ENCODE data around the gene CITED4.
A peak's percentile ranks its signal among the peaks of the same experiment; 100 is the strongest.

CITED4 gene

GRCh38 chr1:40853885-40854170, 8.3 kb downstream of the CITED4 start:
- DNase-seq (ENCODE audit: low read depth): no peak

GRCh38 chr1:40853113-40853884, 8.9 kb downstream of the CITED4 start:
- no peak for DNase-seq (ENCODE audit: low read depth)

DNA sequence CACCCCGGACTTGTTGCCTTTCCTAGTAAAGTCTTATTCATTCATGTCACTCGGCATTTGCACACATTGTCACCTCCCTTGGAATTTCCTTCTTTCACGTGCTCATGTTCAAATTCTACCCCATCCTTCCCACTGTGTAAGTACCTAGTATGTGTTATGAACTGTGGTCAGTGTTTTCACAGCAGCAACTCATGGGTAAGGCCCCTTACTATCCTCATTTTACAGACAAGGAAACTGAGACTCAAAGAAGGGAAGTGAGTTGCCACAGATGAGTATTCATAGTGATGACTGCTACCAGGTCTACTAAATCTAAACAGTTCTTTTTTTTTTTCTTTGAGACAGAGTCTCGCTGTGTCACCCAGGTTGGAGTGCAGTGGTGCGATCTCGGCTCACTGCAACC, 10.5 kb downstream of the CITED4 start:
- DNase-seq (ENCODE audit: low read depth): no peak

- peak; percentile 58 for DNase-seq (ENCODE audit: low read depth)
These were observed 12.2 kb downstream of the CITED4 start for GRCh38 chr1:40849801-40850592.

DNA sequence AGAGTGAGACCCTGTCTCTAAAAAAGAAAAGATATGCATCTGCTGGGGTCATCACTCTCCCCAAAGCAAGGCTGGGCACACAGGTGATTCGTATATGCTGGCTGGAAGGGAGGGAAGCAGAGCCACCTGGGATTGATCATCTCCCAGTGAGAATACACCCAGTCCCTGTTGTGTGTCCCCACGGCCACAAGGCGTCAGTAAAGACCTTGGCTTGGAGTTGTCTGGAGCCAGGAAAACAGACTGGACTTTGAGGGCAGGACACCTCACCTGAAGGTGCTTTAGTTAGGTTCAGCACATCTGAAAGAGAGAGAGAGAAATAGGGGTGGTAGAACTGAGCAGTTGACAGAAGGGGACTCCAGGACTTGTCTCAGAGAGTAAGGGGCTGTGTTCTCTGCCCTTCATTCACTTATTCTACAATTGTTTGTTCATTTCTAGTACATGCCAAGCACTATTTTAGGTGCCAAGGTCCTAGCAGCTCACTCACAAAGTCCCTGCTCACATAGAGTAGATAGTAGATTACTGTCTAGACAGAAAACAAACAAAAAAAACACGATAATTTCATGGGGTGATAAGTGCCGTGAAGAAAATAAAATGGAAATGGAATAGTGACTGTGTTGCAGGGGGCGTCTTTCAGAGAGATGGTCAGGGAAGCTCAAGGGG, 13.5 kb downstream of the CITED4 start:
- no peak for DNase-seq (ENCODE audit: low read depth)

- no peak for DNase-seq (ENCODE audit: low read depth)
These were observed 15.0 kb downstream of the CITED4 start for GRCh38 chr1:40847023-40847745.

GRCh38 chr1:40845895-40846294, 16.3 kb downstream of the CITED4 start:
- DNase-seq (ENCODE audit: low read depth): no peak

DNA sequence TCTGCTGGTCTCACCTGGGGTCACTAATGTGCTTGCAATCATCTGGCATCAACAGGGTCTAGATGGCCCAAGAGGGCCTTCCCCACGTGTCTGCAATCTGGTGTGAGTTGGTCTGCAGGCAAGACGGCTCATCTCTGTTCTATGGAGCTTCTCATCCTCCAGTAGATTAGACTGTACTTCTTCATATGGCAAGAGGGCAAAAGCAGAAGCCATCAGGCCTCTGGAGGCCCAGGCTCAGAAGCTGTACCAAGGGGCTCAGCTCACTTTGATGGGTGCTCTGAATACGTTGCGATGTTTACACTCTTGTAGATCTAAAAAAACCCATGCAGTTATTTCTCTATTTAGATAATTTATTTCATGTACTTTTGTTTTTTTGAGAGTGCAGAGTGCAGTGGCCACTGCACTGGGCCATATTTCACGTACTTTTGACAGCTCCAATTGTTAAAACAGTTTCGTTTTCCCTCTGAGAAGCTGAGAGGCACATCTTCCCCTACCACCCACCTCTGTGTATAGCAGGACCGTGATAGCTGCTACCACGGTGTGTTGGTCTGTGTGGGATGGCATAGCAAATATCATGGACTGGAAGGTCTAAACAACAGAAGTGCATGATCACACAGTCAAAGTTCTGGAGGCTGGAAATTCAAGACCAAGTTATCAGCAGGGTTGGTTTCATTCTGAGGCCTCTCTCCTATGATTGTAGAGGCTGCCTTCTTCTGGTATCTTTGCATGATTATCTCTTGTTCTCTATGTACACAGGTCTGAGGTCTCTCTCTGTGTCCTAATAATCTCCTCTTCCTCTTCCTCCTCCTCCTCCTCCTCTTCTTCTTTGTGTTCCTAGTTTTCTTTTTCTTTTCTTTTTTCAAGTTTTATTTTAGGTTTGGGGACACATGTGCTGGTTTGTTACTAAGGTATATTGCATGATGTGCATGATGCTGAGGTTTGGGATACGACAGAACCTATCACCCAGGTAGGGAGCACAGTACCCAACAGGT, 17.0 kb downstream of the CITED4 start:
- DNase-seq (ENCODE audit: low read depth): no peak

DNA sequence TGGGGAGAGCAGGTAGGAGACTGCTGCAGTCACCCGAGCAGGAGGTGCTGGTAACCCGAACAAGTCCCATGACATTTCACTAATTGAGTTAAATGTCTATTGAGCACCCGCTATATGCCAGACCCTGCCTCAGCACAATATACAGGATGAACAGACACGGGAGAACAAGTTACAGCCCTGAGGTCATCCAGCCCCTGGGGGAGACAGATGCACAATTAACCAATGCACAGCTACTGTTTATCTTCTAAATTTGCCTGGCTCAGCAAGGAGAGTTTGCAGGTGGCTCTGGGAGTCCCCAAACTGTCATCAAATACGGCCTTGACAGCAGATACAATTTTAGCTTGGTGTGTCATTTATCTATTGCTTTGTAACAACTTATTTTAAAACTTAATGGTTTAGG, 18.1 kb downstream of the CITED4 start:
- DNase-seq (ENCODE audit: low read depth): no peak

GRCh38 chr1:40842691-40843090, 19.5 kb downstream of the CITED4 start:
- DNase-seq (ENCODE audit: low read depth): no peak

DNA sequence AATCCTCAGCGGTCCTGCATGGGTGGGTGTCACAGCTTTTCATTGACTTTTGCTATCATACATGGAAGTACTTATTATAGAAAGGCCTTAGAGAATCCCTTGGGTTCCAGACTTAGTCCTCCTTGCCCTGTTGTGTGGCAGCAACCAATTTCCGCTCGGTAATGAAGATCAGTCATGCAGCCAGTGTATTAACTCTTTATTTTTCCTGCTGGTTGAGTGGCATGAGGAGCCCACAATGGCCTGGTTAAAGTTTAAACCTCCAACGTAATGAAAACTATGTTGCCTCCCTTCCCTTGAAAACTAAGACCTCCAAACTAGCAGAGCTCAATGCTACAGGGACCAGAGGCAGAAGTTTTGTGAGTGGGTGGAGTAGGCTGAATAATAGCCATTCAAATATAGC, 20.0 kb downstream of the CITED4 start:
- DNase-seq (ENCODE audit: low read depth): no peak

DNA sequence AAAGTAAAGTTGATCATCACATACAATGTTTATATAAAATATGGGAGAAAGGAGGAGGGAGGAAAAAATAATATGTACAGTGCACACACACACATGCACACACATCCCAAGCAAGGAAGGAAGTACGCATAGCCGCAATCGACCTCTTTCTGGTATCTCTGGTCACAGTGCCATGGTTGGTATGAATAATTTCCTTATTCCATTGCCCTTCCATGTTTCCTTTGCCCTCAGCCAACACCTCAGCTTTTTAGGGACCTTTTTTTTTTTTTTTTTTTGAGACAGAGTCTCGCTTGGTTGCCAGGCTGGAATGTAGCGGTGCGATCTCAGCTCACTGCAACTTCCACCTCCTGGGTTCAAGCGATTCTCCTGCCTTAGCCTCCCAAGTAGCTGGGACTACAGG, 20.6 kb downstream of the CITED4 start:
- no peak for DNase-seq (ENCODE audit: low read depth)

DNA sequence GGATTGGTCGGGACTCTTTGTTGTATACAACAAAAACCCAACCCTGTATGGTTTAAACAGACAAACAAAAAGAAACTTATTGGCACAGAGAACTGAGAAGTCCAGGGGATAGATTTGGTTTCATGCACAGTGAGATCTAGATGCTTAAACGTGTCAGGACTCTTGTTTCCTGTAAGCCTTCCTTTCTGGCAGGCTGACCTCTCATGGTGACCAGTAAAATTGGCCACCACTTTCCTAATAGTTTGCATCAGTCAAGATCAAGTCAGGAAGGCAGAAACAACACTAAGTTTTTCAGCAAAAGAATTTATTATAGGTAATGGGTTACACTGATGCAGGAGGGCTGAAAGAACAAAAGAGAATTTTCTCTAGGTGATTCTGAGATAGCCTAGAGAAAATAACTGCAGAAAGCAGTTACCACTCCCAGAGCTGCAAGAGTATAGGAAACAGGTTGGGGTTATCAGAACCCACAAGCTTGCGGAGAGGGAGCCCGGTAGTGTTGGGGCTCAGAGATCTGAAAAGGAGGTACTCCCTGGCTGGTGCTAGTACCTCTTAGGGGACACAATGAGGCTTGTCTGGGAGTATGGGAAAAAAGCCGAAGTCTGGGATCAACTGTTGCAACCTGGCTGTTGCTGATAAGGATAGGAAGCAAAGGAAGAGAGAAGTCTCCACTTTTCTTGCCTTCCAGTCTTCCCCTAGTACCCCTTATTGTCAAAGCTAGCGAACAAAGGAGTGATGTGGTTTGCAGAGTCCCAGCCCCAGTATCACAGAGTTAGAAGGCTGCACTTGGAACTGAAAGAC, 21.4 kb downstream of the CITED4 start:
- DNase-seq (ENCODE audit: low read depth): no peak

GRCh38 chr1:40839943-40840335, 22.2 kb downstream of the CITED4 start:
- DNase-seq (ENCODE audit: low read depth): no peak

GRCh38 chr1:40838980-40839942, 22.9 kb downstream of the CITED4 start:
- no peak for DNase-seq (ENCODE audit: low read depth)

DNA sequence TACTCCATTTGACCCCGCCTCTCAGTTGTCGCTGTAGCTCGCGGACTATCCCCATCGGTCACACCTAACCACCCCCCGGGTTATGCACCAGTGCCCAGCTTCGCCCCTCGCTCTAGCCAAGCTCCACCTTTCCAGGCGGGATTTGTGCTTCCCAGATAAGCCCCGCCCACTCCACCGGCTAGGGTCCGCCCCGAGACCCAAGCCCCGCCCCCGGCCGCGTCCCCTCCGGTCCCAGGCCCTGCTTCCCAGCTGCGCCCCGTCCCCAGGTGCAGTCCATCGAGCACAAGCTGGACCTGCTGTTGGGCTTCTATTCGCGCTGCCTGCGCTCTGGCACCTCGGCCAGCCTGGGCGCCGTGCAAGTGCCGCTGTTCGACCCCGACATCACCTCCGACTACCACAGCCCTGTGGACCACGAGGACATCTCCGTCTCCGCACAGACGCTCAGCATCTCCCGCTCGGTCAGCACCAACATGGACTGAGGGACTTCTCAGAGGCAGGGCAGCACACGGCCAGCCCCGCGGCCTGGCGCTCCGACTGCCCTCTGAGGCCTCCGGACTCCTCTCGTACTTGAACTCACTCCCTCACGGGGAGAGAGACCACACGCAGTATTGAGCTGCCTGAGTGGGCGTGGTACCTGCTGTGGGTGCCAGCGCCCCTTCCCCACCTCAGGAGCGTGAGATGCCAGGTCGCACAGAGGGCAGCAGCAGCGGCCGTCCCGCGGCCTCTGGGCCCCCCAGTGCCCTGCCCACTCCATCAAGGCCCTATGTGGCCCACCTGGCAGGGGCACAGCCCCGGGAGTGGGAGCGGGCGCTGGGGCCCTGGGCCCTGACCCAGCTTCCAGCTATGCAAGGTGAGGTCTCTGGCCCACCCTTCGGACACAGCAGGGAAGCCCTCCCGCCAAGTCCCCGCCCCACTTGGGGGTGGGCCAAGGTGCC, 23.9 kb downstream of the CITED4 start:
- no peak for DNase-seq (ENCODE audit: low read depth)

GRCh38 chr1:40837601-40838000, 24.6 kb downstream of the CITED4 start:
- DNase-seq (ENCODE audit: low read depth): no peak

DNA sequence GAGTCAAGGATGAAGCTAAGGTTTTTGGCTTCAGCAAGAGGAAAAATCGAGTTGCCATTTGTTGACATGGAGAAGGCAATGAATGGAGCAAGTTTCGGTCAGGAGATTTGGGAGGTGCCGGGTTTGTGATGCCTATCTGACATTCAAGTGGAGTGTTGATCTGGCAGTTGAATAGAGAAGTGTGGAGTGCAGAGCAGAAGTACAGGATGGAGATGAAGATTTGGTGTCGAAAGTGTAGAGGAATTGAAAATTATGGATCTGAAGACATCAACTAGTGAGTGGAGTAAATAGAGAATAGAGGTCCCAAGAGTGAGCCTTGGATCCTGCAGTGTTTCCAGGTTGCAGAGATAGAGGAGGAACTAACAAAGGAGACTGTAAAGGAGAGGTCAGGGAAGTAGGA, 25.9 kb downstream of the CITED4 start:
- DNase-seq (ENCODE audit: low read depth): no peak
